Mononuclear cell (primary cell): ENCODE data around the gene LUM. TPM values are rescaled to one million over a fixed set of nuclear protein-coding genes. Genes with fewer than 3 reads are reported as not detected.

Experiments used
- H3K27me3 ChIP-seq: 2 replicates; pipeline ENCODE4 v1.6.0; 2011; ENCODE audit warnings: low read length, control low read depth; ENCODE audit not compliant: insufficient read depth
- H3K4me1 ChIP-seq: 2 replicates; pipeline ENCODE4 v1.5.1; 2011; ENCODE audit warnings: mild to moderate bottlenecking, low read length, control low read depth; ENCODE audit not compliant: insufficient read depth
- H3K4me3 ChIP-seq: 2 replicates; pipeline ENCODE4 v1.5.1; 2011; ENCODE audit warnings: mild to moderate bottlenecking, low read length, moderate library complexity
- H3K9me3 ChIP-seq: 2 replicates; pipeline ENCODE4 v1.5.1; 2011; ENCODE audit warnings: low read depth, mild to moderate bottlenecking, control low read depth, low read length
- total RNA-seq: library from RNA; depleted of rRNA; stranded (reverse); fragments of >200 nt; gene quantifications from one replicate; pipeline ENCODE4 v1.2.3, GENCODE V29; 2012

The LUM gene
- total RNA-seq, 1 donor = 0.10 TPM

DNA sequence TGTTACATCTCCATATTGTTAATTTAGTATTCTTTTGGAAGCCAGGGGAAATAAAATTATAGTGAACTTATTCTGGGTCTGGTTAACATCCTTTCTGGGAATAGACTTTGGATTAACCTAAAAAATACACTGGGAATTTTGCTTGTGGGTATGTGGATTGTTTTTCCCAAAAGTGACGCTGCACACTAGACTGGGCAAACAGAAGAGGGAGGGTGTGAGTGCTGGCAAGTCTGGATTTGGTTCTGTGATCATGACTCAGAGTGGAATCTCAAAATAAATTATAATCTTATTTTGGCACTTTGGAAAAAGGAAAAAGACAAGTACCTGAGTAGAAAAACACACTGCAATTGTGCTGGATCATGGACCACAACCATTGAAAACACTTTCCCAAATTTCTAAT, 15.2 kb upstream of the LUM start:
- H3K9me3 ChIP-seq = no peaks in the 10 kb centered on the region
- no peaks in the 10 kb centered on the region for H3K27me3 ChIP-seq
- no peaks in the 10 kb centered on the region for H3K4me1 ChIP-seq
- no peak overlapping the region for H3K4me3 ChIP-seq

DNA sequence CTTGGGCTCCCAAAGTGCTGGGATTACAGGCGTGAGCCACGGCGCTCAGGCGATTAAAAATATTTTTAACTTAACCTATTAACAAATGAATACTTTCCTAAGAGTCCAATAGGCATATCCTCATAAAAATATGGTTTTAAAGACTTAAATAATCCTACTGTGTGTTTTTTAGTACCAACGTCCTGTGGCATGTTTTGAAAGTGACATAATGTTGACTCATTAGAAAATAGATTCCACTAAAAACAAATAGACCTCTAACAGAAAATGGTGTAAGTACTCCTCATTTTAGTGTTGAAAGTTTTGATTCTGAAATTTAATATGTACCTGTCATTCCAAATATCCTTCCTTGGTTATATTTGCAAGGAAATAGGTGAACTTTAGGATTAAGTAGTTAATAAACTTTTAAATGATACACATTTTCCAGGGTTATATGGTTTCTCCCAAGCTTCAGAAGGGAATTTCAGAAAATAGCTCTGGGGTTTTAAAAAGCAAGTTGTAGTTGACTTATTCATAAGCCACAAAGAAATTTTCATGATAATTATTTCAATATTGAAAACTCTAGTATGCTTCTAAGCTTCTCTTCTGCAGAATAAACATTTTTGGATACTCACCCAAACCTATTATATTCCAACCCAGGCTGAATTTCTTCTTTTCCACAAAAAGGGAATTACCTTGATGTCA, 12.1 kb upstream of the LUM start:
- no peaks in the 10 kb centered on the region for H3K4me1 ChIP-seq
- no peaks in the 10 kb centered on the region for H3K9me3 ChIP-seq
- H3K4me3 ChIP-seq = no peak overlapping the region
- H3K27me3 ChIP-seq = no peaks in the 10 kb centered on the region

DNA sequence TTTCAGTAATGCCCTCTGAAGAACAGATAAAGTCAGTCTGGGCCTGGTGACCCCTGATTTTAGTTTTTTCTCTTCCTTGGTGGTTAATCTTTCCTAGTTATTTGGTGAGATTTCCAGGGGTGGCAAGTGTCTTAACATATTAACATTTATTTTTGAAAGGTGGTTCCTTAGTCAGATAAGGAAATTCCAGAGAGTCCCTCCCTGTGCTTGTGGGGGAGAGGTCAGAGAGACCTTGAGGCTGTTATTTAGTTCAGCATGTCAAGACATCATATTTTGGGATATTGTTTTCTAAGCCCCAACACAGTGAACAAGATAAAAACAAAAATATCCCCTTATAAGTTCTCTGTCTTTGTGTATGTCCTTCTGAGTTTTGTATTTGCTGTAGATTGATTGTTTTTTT, 9.5 kb upstream of the LUM start:
- no peaks in the 10 kb centered on the region for H3K27me3 ChIP-seq
- no peaks in the 10 kb centered on the region for H3K4me1 ChIP-seq

DNA sequence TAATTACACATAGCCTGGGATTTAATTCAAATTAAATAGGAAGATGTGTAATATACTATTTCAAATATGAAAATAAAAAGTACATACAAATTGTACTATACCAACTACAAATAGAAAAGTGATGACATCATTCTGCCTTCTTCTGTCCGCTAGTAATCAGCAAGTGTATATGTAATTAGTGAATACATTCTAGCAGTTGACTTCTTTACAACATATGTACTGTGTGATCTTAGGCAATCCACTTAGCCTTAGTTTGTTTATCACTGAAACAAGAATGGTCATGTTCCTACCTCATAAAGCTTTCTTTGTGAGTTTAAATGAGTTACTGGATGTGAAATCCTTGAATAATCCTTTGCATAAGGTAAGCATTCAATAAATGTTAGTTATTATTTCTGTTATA, 7.8 kb upstream of the LUM start:
- Histone ChIP-seq H3K9me3 (no peaks in the 10 kb centered on the region), H3K27me3 (no peaks in the 10 kb centered on the region), H3K4me3 (no peak overlapping the region), H3K4me1 (no peaks in the 10 kb centered on the region)

More for the DNA sequence above, 9.5 kb upstream of the LUM start:
- Histone ChIP-seq H3K4me3 (no peak overlapping the region), H3K9me3 (no peaks in the 10 kb centered on the region)

DNA sequence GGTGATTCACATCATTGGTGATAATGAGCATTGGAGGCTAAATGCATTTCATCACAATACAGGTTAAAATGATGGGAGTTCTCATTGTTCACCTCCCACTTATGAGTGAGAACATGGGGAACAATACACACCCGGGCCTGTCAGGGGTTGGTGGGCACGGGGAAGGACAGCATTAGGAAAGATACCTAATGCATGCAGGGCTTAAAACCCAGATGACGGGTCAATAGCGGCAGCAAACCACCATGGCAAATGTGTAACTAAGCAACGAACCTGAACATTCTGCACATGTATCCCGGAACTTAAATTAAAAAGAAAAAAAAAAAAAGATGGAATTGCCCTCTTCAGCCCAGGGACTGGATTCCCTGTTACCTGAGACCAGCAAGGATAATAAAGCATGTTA, 2.3 kb upstream of the LUM start:
- no peak overlapping the region for H3K4me3 ChIP-seq
- no peaks in the 10 kb centered on the region for H3K27me3 ChIP-seq
- H3K9me3 ChIP-seq = no peaks in the 10 kb centered on the region
- no peaks in the 10 kb centered on the region for H3K4me1 ChIP-seq

DNA sequence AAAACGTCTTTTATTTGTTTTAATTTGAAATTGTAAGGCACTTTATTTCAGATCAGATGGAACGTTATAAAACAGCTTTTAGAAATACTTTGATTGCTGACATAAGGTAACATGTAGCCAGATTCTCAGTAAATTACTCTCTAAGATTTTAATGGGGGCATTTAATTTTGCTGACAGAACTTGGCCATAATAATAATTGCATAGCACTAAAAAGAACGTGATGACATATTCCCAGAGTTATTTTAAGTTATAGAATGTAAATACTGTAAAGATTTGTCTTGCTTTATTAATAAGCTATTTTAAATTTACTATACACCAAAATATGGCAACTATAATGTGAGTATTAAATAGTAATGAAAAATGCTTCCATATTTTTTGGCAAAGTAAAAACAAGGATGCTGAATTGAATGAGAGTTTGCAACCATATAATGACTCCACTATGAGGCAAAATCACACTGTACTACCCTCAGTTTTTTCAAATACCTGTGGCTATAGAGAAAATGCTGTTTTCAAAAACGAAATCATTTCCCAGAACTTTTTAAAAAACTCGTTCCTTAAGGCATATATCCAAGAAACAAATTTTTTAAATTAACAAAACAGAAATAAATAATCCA, 876 bp downstream of the LUM start:
- no peaks in the 10 kb centered on the region for H3K9me3 ChIP-seq
- H3K4me3 ChIP-seq = no peak overlapping the region
- H3K27me3 ChIP-seq = no peaks in the 10 kb centered on the region
- no peaks in the 10 kb centered on the region for H3K4me1 ChIP-seq

DNA sequence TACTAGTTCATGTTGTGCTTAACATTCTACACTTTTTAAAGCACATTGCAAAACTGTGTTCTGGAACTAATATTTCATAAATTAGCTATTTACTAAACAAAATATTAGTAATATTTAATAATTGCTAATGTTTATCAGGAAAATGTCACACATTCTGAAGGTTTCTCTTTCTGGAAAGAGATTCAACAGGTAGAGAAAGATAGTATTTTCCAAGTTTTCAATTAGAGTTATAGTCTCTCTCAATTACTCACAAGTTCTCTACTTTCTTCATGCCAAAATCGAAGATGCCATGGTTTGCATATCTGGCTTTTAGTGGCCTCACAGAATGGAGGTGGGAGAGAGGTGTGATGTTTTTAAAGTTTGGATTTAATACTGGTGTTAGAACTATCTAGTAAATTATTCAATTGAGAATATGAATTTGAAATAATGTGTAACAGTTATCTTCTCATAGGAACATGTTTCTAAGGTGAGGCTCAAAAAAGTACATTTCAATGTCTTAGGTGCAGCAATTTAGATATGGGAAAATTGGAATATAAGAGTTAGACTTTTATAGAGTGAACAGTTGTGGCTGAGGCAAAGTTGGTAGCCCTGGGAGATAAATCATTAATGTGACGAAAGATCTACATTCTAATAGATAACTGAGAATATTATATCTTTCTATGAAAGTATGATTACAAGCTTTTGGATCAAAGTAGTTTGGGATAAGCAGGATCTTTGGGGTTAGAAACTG, 1.5 kb downstream of the LUM start:
- Histone ChIP-seq H3K4me1 (no peaks in the 10 kb centered on the region), H3K4me3 (no peak overlapping the region), H3K27me3 (no peaks in the 10 kb centered on the region), H3K9me3 (no peaks in the 10 kb centered on the region)

DNA sequence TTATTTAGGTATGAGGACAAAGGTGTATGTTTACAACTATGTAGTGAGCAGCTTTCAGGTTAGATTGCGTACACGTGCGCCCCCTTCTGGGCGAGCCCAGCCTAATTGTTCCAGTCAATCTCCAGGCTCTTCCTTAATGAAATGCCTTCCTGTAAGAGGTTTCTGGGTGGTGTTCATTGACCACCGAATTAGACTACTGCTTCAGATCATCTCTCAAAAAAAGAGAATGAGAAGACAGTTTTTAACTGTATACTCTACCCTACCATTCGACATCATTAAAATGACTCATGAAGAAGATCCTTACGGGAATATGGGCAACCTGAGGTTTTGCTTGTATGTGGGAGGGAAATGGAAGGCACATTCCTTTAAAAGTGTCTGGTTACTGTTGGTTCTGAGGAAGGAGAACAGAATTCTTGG, 2.1 kb downstream of the LUM start:
- Histone ChIP-seq H3K9me3 (no peaks in the 10 kb centered on the region), H3K27me3 (no peaks in the 10 kb centered on the region), H3K4me1 (no peaks in the 10 kb centered on the region), H3K4me3 (no peak overlapping the region)

DNA sequence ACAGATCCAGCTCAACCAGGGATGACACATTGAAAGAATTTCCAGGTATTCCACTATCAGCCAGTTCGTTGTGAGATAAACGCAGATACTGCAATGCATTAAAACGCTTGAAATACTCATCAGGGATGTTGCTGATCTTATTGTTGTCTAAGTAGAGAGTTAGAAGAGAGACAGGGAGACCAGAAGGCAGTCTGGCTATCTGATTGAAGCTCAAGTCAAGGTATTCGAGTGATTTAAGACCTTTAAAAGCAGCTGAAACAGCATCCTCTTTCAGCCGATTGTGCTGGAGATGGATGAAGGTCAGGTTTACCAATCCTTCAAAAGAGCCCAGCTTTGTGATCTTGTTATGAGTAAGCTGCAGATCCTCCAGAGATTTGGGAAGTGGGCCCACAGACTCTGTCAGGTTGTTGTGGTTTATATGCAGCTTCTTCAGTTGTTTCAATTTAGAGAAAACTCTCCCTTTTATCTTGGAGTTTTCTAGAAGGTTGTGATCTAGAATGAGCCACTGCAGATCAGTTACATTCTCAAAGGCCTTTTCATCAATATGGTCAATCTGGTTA, 3.0 kb downstream of the LUM start:
- no peaks in the 10 kb centered on the region for H3K4me1 ChIP-seq
- H3K9me3 ChIP-seq = no peaks in the 10 kb centered on the region
- H3K27me3 ChIP-seq = no peaks in the 10 kb centered on the region
- no peak overlapping the region for H3K4me3 ChIP-seq

DNA sequence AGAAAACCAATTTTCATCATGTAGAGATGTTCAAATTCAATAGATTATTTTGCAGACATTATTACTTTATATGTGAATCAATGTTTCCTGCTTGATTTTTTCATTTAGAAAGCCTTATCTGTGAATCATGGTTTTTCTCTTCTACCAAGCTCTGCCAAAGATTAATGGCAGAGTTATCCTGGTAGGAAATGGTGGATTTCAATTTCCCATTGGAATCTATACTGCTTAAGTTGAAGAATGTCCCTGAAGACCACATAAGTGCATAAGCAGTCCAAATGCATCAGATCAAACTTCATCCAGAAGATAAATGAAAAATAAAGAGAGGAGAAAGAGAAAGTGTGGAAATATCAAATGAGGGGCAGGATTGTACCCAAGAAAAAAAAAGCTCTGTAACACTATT, 5.0 kb downstream of the LUM start:
- Histone ChIP-seq H3K4me3 (no peak overlapping the region), H3K27me3 (no peaks in the 10 kb centered on the region), H3K4me1 (no peaks in the 10 kb centered on the region), H3K9me3 (no peaks in the 10 kb centered on the region)

DNA sequence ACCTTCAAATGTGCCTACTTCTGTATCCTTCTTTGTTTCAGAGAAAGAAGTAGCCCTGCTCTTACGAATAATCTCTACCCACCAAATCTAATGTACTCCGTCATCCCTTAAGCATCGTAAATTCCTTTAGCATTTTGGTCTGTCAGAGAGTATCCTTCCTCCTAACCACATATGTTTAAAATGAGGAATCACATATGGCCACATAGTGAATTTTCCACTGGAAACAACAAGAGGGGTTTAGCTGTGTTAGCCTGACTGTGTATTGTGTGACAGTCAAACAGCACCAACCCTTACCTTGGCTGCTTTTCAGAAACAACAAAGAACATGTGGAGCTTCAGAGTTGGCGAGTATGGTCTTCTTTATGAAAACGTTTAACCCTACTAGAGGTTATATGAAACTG, 5.5 kb downstream of the LUM start:
- Histone ChIP-seq H3K9me3 (no peaks in the 10 kb centered on the region), H3K4me3 (no peak overlapping the region), H3K4me1 (no peaks in the 10 kb centered on the region), H3K27me3 (no peaks in the 10 kb centered on the region)

DNA sequence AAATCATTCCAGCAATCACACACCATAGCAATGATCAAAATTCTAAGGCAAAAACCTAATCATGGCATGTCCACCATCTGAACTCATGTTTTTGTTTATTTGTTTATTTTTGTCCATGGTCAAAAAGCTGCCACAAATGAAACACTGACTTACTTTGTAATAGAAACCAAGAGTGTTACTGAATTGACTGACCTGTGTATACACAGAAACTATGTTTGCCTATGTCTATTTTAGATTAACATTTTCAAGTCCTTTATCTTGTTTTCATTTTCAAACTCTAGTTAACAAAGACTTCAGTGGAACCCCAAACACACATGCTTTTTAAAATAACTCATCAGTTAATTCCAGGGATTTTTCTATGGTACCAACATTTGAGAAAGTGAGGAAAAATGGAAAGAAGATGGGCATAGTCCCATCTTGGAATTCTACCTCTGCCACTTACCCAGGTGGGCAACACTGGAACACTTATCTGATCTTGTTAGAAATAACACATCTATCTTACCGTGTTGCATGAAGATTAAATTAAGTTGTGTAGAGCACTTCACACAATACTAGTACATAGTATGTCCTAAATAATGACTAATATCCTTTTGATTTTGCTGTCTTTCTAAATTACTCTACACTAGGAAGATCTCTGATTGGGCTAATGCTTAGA, 6.4 kb downstream of the LUM start:
- H3K4me3 ChIP-seq = no peak overlapping the region
- no peaks in the 10 kb centered on the region for H3K27me3 ChIP-seq
- no peaks in the 10 kb centered on the region for H3K4me1 ChIP-seq
- H3K9me3 ChIP-seq = no peaks in the 10 kb centered on the region

DNA sequence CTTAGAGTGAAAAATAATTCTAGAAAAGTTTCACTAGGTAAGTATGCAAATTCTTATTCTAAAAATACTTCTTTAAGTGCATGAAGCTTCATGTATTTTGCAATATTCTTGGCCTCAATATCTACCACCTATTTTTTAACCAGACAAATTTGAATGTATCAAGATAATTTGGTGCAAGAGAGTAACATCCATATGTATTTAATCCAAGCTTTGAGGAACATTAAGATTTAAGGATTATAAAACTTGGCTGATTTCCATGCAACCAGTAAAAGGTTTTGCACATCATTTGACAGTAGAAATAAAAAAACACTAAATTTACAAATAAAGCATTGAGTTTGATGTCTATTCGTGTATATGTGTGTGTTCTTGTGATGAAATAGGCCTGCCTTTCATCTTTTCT, 7.7 kb downstream of the LUM start:
- Histone ChIP-seq H3K4me3 (no peak overlapping the region), H3K27me3 (no peaks in the 10 kb centered on the region), H3K9me3 (no peaks in the 10 kb centered on the region), H3K4me1 (no peaks in the 10 kb centered on the region)

DNA sequence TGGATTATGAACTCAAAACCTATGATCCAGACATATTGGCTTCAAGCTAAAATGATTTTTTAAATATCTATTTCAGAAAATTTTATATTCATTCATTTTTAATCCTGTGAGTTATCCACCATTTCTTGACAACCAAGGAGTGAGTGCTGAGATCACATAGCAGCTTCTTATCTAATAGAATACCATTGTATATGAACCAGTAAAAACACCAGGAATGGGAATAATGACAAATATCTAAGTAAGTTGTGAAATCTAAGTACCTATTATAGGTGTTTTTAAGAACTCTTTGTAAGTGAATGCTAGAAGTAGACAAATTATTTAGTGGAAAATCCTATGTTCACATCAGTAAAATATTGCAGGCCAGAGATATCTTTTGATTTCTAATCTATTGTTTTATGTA, 8.2 kb downstream of the LUM start:
- no peaks in the 10 kb centered on the region for H3K4me1 ChIP-seq
- H3K4me3 ChIP-seq = no peak overlapping the region
- H3K27me3 ChIP-seq = no peaks in the 10 kb centered on the region
- no peaks in the 10 kb centered on the region for H3K9me3 ChIP-seq

DNA sequence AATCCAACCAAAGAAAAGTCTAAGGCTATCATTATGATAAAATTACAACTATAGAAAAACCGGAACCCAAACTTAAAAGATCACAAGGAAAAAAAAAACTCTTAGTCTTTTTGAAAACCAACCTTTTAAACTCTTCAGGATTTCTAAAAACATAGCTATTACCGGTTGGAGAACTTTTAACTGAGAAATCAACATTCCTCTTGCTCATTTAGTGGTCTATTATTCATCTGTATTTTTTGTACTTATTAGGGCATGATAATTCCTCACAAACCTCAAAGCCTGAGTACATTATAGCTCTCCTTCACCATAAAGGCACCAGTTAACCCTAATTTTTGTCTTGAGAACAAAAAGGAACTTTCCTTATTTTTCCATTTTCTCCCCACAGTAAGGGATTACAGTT, 10.4 kb downstream of the LUM start:
- H3K27me3 ChIP-seq = no peaks in the 10 kb centered on the region
- no peaks in the 10 kb centered on the region for H3K9me3 ChIP-seq
- no peak overlapping the region for H3K4me3 ChIP-seq
- no peaks in the 10 kb centered on the region for H3K4me1 ChIP-seq
